Measurements from ENCODE around the gene FAM222A.

The FAM222A gene

GRCh38 chr12:109670731-109671130 lies 42.9 kb upstream of the FAM222A start:
- ATAC-seq, result no peak
- TF ChIP-seq TCF4 (CRISPR knock-in tag; IDR thresholded peaks at IDR 0.05; ENCODE audit: borderline replicate concordance), result peak; percentile 29; the same call in 1 of the 2 replicates
- no peak for TF ChIP-seq ISL1 (CRISPR knock-in tag; IDR thresholded peaks at IDR 0.05)

- ATAC-seq, result no peak
These were observed 42.1 kb upstream of the FAM222A start for GRCh38 chr12:109671502-109671901.

GRCh38 chr12:109673379-109673778 lies 40.2 kb upstream of the FAM222A start:
- ATAC-seq, result no peak
- TF ChIP-seq OSR1 (CRISPR knock-in tag; IDR thresholded peaks at IDR 0.05), result no peak
- no peak for TF ChIP-seq ZFP3 (CRISPR knock-in tag; IDR thresholded peaks at IDR 0.05)
- TF ChIP-seq CSDC2 (CRISPR knock-in tag; IDR thresholded peaks at IDR 0.05), result no peak
- TF ChIP-seq TOX (CRISPR knock-in tag; IDR thresholded peaks at IDR 0.05; ENCODE audit: borderline replicate concordance), result no peak
- no peak for TF ChIP-seq PATZ1 (CRISPR knock-in tag; IDR thresholded peaks at IDR 0.05; ENCODE audit: borderline replicate concordance)
- TF ChIP-seq ZNF70 (CRISPR knock-in tag; IDR thresholded peaks at IDR 0.05), result no peak
- TF ChIP-seq ISL1 (CRISPR knock-in tag; IDR thresholded peaks at IDR 0.05), result no peak
- TF ChIP-seq ZC3H10 (CRISPR knock-in tag; IDR thresholded peaks at IDR 0.05), result no peak
- TF ChIP-seq CSRNP3 (CRISPR knock-in tag; IDR thresholded peaks at IDR 0.05), result no peak
- TF ChIP-seq BACH2 (CRISPR knock-in tag; IDR thresholded peaks at IDR 0.05; ENCODE audit: borderline replicate concordance), result no peak

More at GRCh38 chr12:109671502-109671901, 42.1 kb upstream of the FAM222A start:
- TF ChIP-seq PPARA (CRISPR knock-in tag; IDR thresholded peaks at IDR 0.05; ENCODE audit: borderline replicate concordance), result no peak
- TF ChIP-seq TSHZ2 (CRISPR knock-in tag; IDR thresholded peaks at IDR 0.05), result no peak
- TF ChIP-seq TCF4 (CRISPR knock-in tag; IDR thresholded peaks at IDR 0.05; ENCODE audit: borderline replicate concordance), result no peak
- TF ChIP-seq OSR1 (CRISPR knock-in tag; IDR thresholded peaks at IDR 0.05), result no peak
- no peak for TF ChIP-seq GLIS3 (CRISPR knock-in tag; IDR thresholded peaks at IDR 0.05)
- no peak for TF ChIP-seq ARNTL (CRISPR knock-in tag; IDR thresholded peaks at IDR 0.05; ENCODE audit: borderline replicate concordance, low read depth)
- TF ChIP-seq BACH2 (CRISPR knock-in tag; IDR thresholded peaks at IDR 0.05; ENCODE audit: borderline replicate concordance), result no peak
- TF ChIP-seq POU6F1 (CRISPR knock-in tag; IDR thresholded peaks at IDR 0.05; ENCODE audit: borderline replicate concordance, low read depth), result no peak

GRCh38 chr12:109673884-109674283 lies 39.7 kb upstream of the FAM222A start:
- ATAC-seq, result no peak
- TF ChIP-seq ZNF70 (CRISPR knock-in tag; IDR thresholded peaks at IDR 0.05), result no peak
- no peak for TF ChIP-seq ARNTL (CRISPR knock-in tag; IDR thresholded peaks at IDR 0.05; ENCODE audit: borderline replicate concordance, low read depth)

- ATAC-seq, result no peak
These were observed 38.2 kb upstream of the FAM222A start for GRCh38 chr12:109675411-109675810.

More at GRCh38 chr12:109675411-109675810, 38.2 kb upstream of the FAM222A start:
- TF ChIP-seq ZC3H10 (CRISPR knock-in tag; IDR thresholded peaks at IDR 0.05) (no peak), RARB (CRISPR knock-in tag; IDR thresholded peaks at IDR 0.05) (no peak), CSRNP3 (CRISPR knock-in tag; IDR thresholded peaks at IDR 0.05) (no peak), ISL1 (CRISPR knock-in tag; IDR thresholded peaks at IDR 0.05) (no peak), SNAI2 (CRISPR knock-in tag; IDR thresholded peaks at IDR 0.05) (no peak), ZNF70 (CRISPR knock-in tag; IDR thresholded peaks at IDR 0.05) (no peak)

Measured in SK-N-SH treated with all-trans-retinoic acid at 6 μM for 48 hours (cell line).